Measurements from ENCODE around the gene SEC24C. TPM values are rescaled to one million over a fixed set of nuclear protein-coding genes. Genes with fewer than 3 reads are reported as not detected.

The SEC24C gene
- total and polyA plus RNA-seq, 2 of the 13 experiments (the other 11 are each of a cell fraction or from before 2014, with no cell fraction given) = 63.1 to 66.4 TPM

DNA sequence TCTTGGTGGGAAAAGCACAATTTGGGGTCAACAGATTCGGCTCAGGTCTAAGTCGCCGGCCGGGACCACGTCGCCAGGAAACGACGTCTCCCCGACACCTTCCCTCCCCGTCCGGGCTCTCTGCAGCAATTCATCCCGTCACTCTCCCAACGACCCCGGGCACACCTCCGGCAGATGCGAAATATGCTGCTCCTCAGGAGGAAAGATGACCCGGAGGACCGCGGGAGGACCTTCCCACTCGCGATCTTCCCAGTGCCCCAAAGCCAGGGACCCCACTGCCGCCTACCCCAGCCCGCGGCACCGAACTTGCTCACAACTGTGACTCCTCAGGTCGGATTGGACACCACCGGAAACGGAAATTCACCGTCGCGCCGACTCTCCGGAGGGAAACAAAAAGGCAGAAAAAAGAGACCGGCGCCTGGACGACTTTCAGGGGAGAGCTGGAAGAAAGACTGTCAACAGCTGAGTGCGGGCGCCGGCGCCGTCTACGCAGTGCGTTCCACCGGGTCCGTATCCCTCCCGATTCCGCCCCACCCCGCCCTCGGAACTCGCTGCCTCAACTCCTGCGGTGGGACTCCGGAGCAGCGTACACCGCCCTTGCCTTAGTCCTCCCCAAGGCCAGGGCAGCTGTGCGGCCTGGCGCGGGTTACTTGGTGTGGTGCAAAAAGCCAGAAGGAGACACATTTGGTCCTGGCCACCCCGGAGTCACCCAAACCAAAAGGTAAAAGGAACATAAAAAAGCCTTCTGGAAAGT lies 13.8 kb upstream of the SEC24C start (continued):
- TF ChIP-seq, protein P1, sequence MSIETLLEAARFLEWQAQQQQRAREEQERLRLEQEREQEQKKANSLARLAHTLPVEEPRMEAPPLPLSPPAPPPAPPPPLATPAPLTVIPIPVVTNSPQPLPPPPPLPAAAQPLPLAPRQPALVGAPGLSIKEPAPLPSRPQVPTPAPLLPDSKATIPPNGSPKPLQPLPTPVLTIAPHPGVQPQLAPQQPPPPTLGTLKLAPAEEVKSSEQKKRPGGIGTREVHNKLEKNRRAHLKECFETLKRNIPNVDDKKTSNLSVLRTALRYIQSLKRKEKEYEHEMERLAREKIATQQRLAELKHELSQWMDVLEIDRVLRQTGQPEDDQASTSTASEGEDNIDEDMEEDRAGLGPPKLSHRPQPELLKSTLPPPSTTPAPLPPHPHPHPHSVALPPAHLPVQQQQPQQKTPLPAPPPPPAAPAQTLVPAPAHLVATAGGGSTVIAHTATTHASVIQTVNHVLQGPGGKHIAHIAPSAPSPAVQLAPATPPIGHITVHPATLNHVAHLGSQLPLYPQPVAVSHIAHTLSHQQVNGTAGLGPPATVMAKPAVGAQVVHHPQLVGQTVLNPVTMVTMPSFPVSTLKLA (IDR thresholded peaks at IDR 0.05) = 0 out of 2 replicates have a peak, but pooled peaks have one; percentile 18
- TF ChIP-seq, protein P2, sequence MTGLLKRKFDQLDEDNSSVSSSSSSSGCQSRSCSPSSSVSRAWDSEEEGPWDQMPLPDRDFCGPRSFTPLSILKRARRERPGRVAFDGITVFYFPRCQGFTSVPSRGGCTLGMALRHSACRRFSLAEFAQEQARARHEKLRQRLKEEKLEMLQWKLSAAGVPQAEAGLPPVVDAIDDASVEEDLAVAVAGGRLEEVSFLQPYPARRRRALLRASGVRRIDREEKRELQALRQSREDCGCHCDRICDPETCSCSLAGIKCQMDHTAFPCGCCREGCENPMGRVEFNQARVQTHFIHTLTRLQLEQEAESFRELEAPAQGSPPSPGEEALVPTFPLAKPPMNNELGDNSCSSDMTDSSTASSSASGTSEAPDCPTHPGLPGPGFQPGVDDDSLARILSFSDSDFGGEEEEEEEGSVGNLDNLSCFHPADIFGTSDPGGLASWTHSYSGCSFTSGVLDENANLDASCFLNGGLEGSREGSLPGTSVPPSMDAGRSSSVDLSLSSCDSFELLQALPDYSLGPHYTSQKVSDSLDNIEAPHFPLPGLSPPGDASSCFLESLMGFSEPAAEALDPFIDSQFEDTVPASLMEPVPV (CRISPR knock-in tag; IDR thresholded peaks at IDR 0.05) = peak; percentile 14; the same call in 1 of the 2 replicates
- TF ChIP-seq, protein P3, sequence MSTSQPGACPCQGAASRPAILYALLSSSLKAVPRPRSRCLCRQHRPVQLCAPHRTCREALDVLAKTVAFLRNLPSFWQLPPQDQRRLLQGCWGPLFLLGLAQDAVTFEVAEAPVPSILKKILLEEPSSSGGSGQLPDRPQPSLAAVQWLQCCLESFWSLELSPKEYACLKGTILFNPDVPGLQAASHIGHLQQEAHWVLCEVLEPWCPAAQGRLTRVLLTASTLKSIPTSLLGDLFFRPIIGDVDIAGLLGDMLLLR (CRISPR knock-in tag; IDR thresholded peaks at IDR 0.05) = peak; percentile 50; the same call in 1 of the 2 replicates
- peak; percentile 67 for TF ChIP-seq TARDBP (CRISPR knock-in tag; IDR thresholded peaks at IDR 0.05)
- no peak; the same call in 1 of the 2 replicates for TF ChIP-seq ZSCAN31 (CRISPR knock-in tag; IDR thresholded peaks at IDR 0.05; ENCODE audit: low read depth)
- TF ChIP-seq MAFG (CRISPR knock-in tag; IDR thresholded peaks at IDR 0.05) = no peak
- TF ChIP-seq GATA4 (IDR thresholded peaks at IDR 0.05; ENCODE audit: borderline replicate concordance, low read depth) = peak; percentile 55; the same call in 1 of the 2 replicates
- TF ChIP-seq, protein P4, sequence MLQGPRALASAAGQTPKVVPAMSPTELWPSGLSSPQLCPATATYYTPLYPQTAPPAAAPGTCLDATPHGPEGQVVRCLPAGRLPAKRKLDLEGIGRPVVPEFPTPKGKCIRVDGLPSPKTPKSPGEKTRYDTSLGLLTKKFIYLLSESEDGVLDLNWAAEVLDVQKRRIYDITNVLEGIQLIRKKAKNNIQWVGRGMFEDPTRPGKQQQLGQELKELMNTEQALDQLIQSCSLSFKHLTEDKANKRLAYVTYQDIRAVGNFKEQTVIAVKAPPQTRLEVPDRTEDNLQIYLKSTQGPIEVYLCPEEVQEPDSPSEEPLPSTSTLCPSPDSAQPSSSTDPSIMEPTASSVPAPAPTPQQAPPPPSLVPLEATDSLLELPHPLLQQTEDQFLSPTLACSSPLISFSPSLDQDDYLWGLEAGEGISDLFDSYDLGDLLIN (CRISPR knock-in tag; IDR thresholded peaks at IDR 0.05; ENCODE audit: borderline replicate concordance) = no peak
- TF ChIP-seq ZNF24 (IDR thresholded peaks at IDR 0.05) = 0 out of 2 replicates have a peak, but pooled peaks have one; percentile 50
- peak; percentile 72; the same call in 1 of the 2 replicates for TF ChIP-seq HOXD1 (CRISPR knock-in tag; IDR thresholded peaks at IDR 0.05)
- TF ChIP-seq, protein P5, sequence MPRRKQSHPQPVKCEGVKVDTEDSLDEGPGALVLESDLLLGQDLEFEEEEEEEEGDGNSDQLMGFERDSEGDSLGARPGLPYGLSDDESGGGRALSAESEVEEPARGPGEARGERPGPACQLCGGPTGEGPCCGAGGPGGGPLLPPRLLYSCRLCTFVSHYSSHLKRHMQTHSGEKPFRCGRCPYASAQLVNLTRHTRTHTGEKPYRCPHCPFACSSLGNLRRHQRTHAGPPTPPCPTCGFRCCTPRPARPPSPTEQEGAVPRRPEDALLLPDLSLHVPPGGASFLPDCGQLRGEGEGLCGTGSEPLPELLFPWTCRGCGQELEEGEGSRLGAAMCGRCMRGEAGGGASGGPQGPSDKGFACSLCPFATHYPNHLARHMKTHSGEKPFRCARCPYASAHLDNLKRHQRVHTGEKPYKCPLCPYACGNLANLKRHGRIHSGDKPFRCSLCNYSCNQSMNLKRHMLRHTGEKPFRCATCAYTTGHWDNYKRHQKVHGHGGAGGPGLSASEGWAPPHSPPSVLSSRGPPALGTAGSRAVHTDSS (CRISPR knock-in tag; conservative IDR thresholded peaks at IDR 0.05) = no peak
- peak; percentile 71; the same call in 1 of the 2 replicates for TF ChIP-seq JUN (CRISPR knock-in tag; IDR thresholded peaks at IDR 0.05)
- no peak for TF ChIP-seq PHB2 (IDR thresholded peaks at IDR 0.05; ENCODE audit: partially characterized antibody)
- 0 out of 2 replicates have a peak, but pooled peaks have one; percentile 83 for TF ChIP-seq TOE1 (CRISPR knock-in tag; IDR thresholded peaks at IDR 0.05)
- TF ChIP-seq ZNF766 (CRISPR knock-in tag; IDR thresholded peaks at IDR 0.05; ENCODE audit: borderline replicate concordance) = no peak
- TF ChIP-seq NKX3-1 (CRISPR knock-in tag; IDR thresholded peaks at IDR 0.05) = no peak
- TF ChIP-seq ZFYVE20 (CRISPR knock-in tag; IDR thresholded peaks at IDR 0.05; ENCODE audit: borderline replicate concordance, low read depth) = no peak
- TF ChIP-seq ZBTB38 (CRISPR knock-in tag; IDR thresholded peaks at IDR 0.05) = 0 out of 2 replicates have a peak, but pooled peaks have one; percentile 65
- TF ChIP-seq, protein P6, sequence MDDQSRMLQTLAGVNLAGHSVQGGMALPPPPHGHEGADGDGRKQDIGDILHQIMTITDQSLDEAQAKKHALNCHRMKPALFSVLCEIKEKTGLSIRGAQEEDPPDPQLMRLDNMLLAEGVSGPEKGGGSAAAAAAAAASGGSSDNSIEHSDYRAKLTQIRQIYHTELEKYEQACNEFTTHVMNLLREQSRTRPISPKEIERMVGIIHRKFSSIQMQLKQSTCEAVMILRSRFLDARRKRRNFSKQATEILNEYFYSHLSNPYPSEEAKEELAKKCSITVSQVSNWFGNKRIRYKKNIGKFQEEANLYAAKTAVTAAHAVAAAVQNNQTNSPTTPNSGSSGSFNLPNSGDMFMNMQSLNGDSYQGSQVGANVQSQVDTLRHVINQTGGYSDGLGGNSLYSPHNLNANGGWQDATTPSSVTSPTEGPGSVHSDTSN (CRISPR knock-in tag; IDR thresholded peaks at IDR 0.05; ENCODE audit: borderline replicate concordance) = no peak
- peak; percentile 85 for TF ChIP-seq FOXC1 (CRISPR knock-in tag; IDR thresholded peaks at IDR 0.05; ENCODE audit: borderline replicate concordance)
- TF ChIP-seq RELA (CRISPR knock-in tag; IDR thresholded peaks at IDR 0.05) = no peak

Measured in HepG2 (cell line).